Stomach (tissue), 9 donors: ENCODE results near the gene PARD6G. TPM values are rescaled to one million over a fixed set of nuclear protein-coding genes. Genes with fewer than 3 reads are reported as not detected.

Source experiments
- DNase-seq, 2 donors: peaks; one replicate each; pipeline versions ENCODE4 v3.0.0 to v3.0.0-alpha.2; 2013 to 2019
- H3K27ac ChIP-seq, 5 donors: fragments of 200-600 bp in 4 of 5; sonication (generic) in 4 of 5; one replicate each; pipeline ENCODE4 v1.5.1; 2013 to 2019; ENCODE audit warnings: mild to moderate bottlenecking in 1 of 5, moderate library complexity in 1 of 5
- H3K27me3 ChIP-seq, 3 donors: fragments of 200-600 bp; sonication (generic); one replicate each; pipeline ENCODE4 v1.5.1; 2017 to 2019; ENCODE audit warnings: mixed run types in 1 of 3
- H3K36me3 ChIP-seq, 4 donors: fragments of 200-600 bp; sonication (generic); 1 replicate in 3 of 4; 2 replicates in 1 of 4; pipeline ENCODE4 v1.5.1; 2016 to 2019
- H3K4me1 ChIP-seq, 4 donors: fragments of 200-600 bp; sonication (generic); one replicate each; pipeline ENCODE4 v1.5.1; 2016 to 2019
- H3K4me3 ChIP-seq, 4 donors: fragments of 200-600 bp; sonication (generic) in 3 of 4; one replicate each; pipeline ENCODE4 v1.5.1; 2016 to 2019; ENCODE audit warnings: mild to moderate bottlenecking in 1 of 4
- H3K9me3 ChIP-seq, 4 donors: fragments of 200-600 bp; sonication (generic); one replicate each; pipeline ENCODE4 v1.5.1; 2016 to 2019
- CTCF ChIP-seq, 7 experiments: fragments of 450-650 bp in 4 of 7; fragments of 200-600 bp in 3 of 7; sonication (generic) in 3 of 7; IDR thresholded peaks; one replicate each; pipeline ENCODE4 v1.5.1; 2016 to 2019; ENCODE audit warnings: antibody characterized with exemption in 7 of 7, control low read depth in 2 of 7, mild to moderate bottlenecking in 1 of 7
- EP300 ChIP-seq: sonication (generic); formaldehyde crosslinking; IDR thresholded peaks from one replicate; pipeline ENCODE4 v1.6.1; 2017; ENCODE audit warnings: antibody characterized with exemption
- POLR2A ChIP-seq, 4 donors: fragments of 450-650 bp; IDR thresholded peaks; one replicate each; pipeline ENCODE4 v1.6.1; 2016; ENCODE audit warnings: antibody characterized with exemption in 4 of 4, control low read depth in 2 of 4, mild to moderate bottlenecking in 1 of 4, moderate library complexity in 1 of 4
- POLR2AphosphoS5 ChIP-seq, 3 donors: sonication (generic); formaldehyde crosslinking; IDR thresholded peaks; one replicate each; pipeline ENCODE4 v1.6.1; 2016; ENCODE audit warnings: antibody characterized with exemption in 3 of 3
- WGBS, 5 donors: extraction: QIAGEN DNeasy Blood & Tissue Kit in 3 of 5; methylation state at CpG; one replicate each; pipeline versions ENCODE4 v1.1.5 to v1.1.7; 2013 to 2018; 5-methylcytosine and 5-hydroxymethylcytosine counted together
- intact Hi-C: fragments of 100-400 bp; cut with DNase I; formaldehyde crosslinking; loops from one replicate; pipeline ENCODE4 v1.15.1; 2023; ENCODE audit warnings: low total_unique reads
- polyA plus RNA-seq, 3 donors: library from polyadenylated mRNA; stranded (reverse); fragments of 200-250 nt; gene quantifications; one replicate each; pipeline ENCODE4 v1.2.3, GENCODE V29; 2013
- total RNA-seq, 5 donors: library from RNA; depleted of rRNA; stranded (reverse); fragments of >200 nt; gene quantifications; one replicate each; pipeline versions ENCODE4 v1.1.0 to v1.2.3, GENCODE V29; 2014 to 2016
- donor health status: healthy with polysubstance abuse.
- donor health status: Bipolar disorder and iron deficiency.
- donor health status: healthy.

Gene PARD6G
- total and polyA plus RNA-seq, 8 donors, result 1.5 to 15.9 (median 3.9) TPM

GRCh38 chr18:80232710-80233109, 14.6 kb downstream of the PARD6G start:
- H3K4me1 ChIP-seq, result no peaks in the 10 kb centered on the region
- H3K9me3 ChIP-seq, result no peaks in the 10 kb centered on the region
- no peaks in the 10 kb centered on the region for H3K36me3 ChIP-seq
- DNase-seq, result no peak
- WGBS, 5 donors, result 80 to 91% (median 87%) methylated on average over 4 of the region's 4 CpGs
- no peak overlapping the region for H3K27ac ChIP-seq
- no peak for TF ChIP-seq POLR2AphosphoS5 (IDR thresholded peaks at IDR 0.05)
- TF ChIP-seq EP300, result no peak
- TF ChIP-seq CTCF (IDR thresholded peaks at IDR 0.05), result no peak
- TF ChIP-seq POLR2A (IDR thresholded peaks at IDR 0.05), result no peak
- no peak overlapping the region for H3K4me3 ChIP-seq
- intact Hi-C loops, result no loop called here
- H3K27me3 ChIP-seq, result no peaks in the 10 kb centered on the region

- no peaks in the 10 kb centered on the region for H3K36me3 ChIP-seq
- H3K4me1 ChIP-seq, result no peaks in the 10 kb centered on the region
- DNase-seq, result no peak
- TF ChIP-seq POLR2A (IDR thresholded peaks at IDR 0.05) (no peak), EP300 (no peak), POLR2AphosphoS5 (IDR thresholded peaks at IDR 0.05) (no peak), CTCF (IDR thresholded peaks at IDR 0.05) (no peak)
- no peaks in the 10 kb centered on the region for H3K27me3 ChIP-seq
- no peak overlapping the region for H3K4me3 ChIP-seq
- WGBS, 5 donors, result 86 to 94% (median 89%) methylated on average over 5 of the region's 5 CpGs
- no peaks in the 10 kb centered on the region for H3K9me3 ChIP-seq
- intact Hi-C loops, result no loop called here
- no peak overlapping the region for H3K27ac ChIP-seq
These were observed 15.3 kb downstream of the PARD6G start for GRCh38 chr18:80232030-80232429.

- H3K27ac ChIP-seq, result no peak overlapping the region
- no peaks in the 10 kb centered on the region for H3K9me3 ChIP-seq
- 93 to 98% (median 94%) methylated on average over 7 of the region's 7 CpGs for WGBS, 5 donors
- no peak overlapping the region for H3K4me3 ChIP-seq
- no peaks in the 10 kb centered on the region for H3K4me1 ChIP-seq
- TF ChIP-seq POLR2A (IDR thresholded peaks at IDR 0.05) (no peak), EP300 (no peak), POLR2AphosphoS5 (IDR thresholded peaks at IDR 0.05) (no peak)
- intact Hi-C loops, result no loop called here
- no peak for DNase-seq
- no peaks in the 10 kb centered on the region for H3K27me3 ChIP-seq
- no peaks in the 10 kb centered on the region for H3K36me3 ChIP-seq
These were observed 15.7 kb downstream of the PARD6G start for GRCh38 chr18:80231616-80232015.

- no peaks in the 10 kb centered on the region for H3K36me3 ChIP-seq
- no peak overlapping the region for H3K27ac ChIP-seq
- H3K9me3 ChIP-seq, result no peaks in the 10 kb centered on the region
- no peaks in the 10 kb centered on the region for H3K27me3 ChIP-seq
- WGBS, 5 donors, result 88 to 92% (median 90%) methylated on average over 8 of the region's 8 CpGs
- DNase-seq, result no peak
- TF ChIP-seq CTCF (IDR thresholded peaks at IDR 0.05) (no peak), POLR2A (IDR thresholded peaks at IDR 0.05) (no peak), EP300 (no peak), POLR2AphosphoS5 (IDR thresholded peaks at IDR 0.05) (no peak)
- no peak overlapping the region for H3K4me3 ChIP-seq
- H3K4me1 ChIP-seq, result no peaks in the 10 kb centered on the region
- intact Hi-C loops, result no loop called here
These were observed 16.2 kb downstream of the PARD6G start for GRCh38 chr18:80231151-80231550.

GRCh38 chr18:80229766-80230745, 17.3 kb downstream of the PARD6G start:
- H3K36me3 ChIP-seq, result no peaks in the 10 kb centered on the region
- no peaks in the 10 kb centered on the region for H3K4me1 ChIP-seq
- no peak overlapping the region for H3K27ac ChIP-seq
- TF ChIP-seq CTCF (IDR thresholded peaks at IDR 0.05), result no peak
- no peak for TF ChIP-seq EP300
- no peak for TF ChIP-seq POLR2A (IDR thresholded peaks at IDR 0.05)
- TF ChIP-seq POLR2AphosphoS5 (IDR thresholded peaks at IDR 0.05), result no peak
- H3K27me3 ChIP-seq, result no peaks in the 10 kb centered on the region
- no peak for DNase-seq
- H3K9me3 ChIP-seq, result no peaks in the 10 kb centered on the region
- 85 to 89% (median 88%) methylated on average over 20 to 22 of the region's 22 CpGs for WGBS, 5 donors
- intact Hi-C loops, result no loop called here
- H3K4me3 ChIP-seq, result no peak overlapping the region
